Left lung (tissue), 10 donors: ENCODE data around the gene TLK2. TPM values are rescaled to one million over a fixed set of nuclear protein-coding genes. Genes with fewer than 3 reads are reported as not detected.

ENCODE experiments used
- ATAC-seq: fragments of 200-7000 bp; cut with Tn5 transposase; one replicate; pipeline ENCODE4 v1.9.1; 2020; ENCODE audit warnings: moderate library complexity
- DNase-seq, 4 donors: peaks; one replicate each; pipeline ENCODE4 v3.0.0-alpha.2; 2013 to 2020
- H3K27ac ChIP-seq, 2 donors: fragments of 200-600 bp; sonication (generic) in 1 of 2; one replicate each; pipeline versions ENCODE4 v1.5.0 to v1.8.0; 2020 to 2021
- H3K27me3 ChIP-seq, 2 donors: fragments of 200-600 bp; sonication (generic) in 1 of 2; one replicate each; pipeline versions ENCODE4 v1.5.0 to v1.8.0; 2020 to 2021
- H3K36me3 ChIP-seq, 2 donors: fragments of 200-600 bp; sonication (generic) in 1 of 2; one replicate each; pipeline versions ENCODE4 v1.5.0 to v1.8.0; 2020 to 2021
- H3K4me1 ChIP-seq, 2 donors: fragments of 200-600 bp; one replicate each; pipeline ENCODE4 v1.8.0; 2021
- H3K4me3 ChIP-seq, 2 donors: fragments of 200-600 bp; sonication (generic) in 1 of 2; one replicate each; pipeline versions ENCODE4 v1.5.0 to v1.8.0; 2020 to 2021; ENCODE audit warnings: mild to moderate bottlenecking in 1 of 2
- H3K9me3 ChIP-seq, 2 donors: fragments of 200-600 bp; sonication (generic) in 1 of 2; one replicate each; pipeline versions ENCODE4 v1.5.0 to v1.8.0; 2020 to 2021
- CTCF ChIP-seq, 2 donors: fragments of 200-600 bp; sonication (generic) in 1 of 2; IDR thresholded peaks; one replicate each; pipeline versions ENCODE4 v1.5.0 to v1.8.0; 2021; ENCODE audit warnings: antibody characterized with exemption in 2 of 2
- intact Hi-C, 2 donors: fragments of 100-400 bp; cut with DNase I; formaldehyde crosslinking; loops; one replicate each; pipeline versions ENCODE4 v1.11.2 to v1.14.2; 2022
- polyA plus RNA-seq, 6 donors: library from polyadenylated mRNA; unstranded; fragments of 120-200 nt; gene quantifications; one replicate each; pipeline ENCODE4 v1.2.1, GENCODE V29; 2013; ENCODE audit not compliant: insufficient read length in 6 of 6
- total RNA-seq, 2 donors: library from RNA; stranded (reverse); fragmentation: NEBNext Ultra II Directional; extraction: Animal tissue kit (Norgen Biotek cat#: 25700); gene quantifications; one replicate each; pipeline ENCODE4 v1.2.1, GENCODE V29; 2021
- donor health status: DM: no; HTN: yes; CAD: no.
- donor health status: DM: no; HTN: no; CAD: no.

TLK2 gene
- total and polyA plus RNA-seq, 8 donors: 32.2 to 75.0 (median 69.1) TPM

GRCh38 chr17:62662855-62663254, 184.2 kb downstream of the TLK2 start:
- no peak overlapping the region for H3K4me3 ChIP-seq
- intact Hi-C loops: no loop called here
- no peak overlapping the region for H3K27ac ChIP-seq
- no peaks in the 10 kb centered on the region for H3K4me1 ChIP-seq
- ATAC-seq (no peak), DNase-seq (no peak)
- no peak for TF ChIP-seq CTCF (IDR thresholded peaks at IDR 0.05)
- peaks cover 0 to 11% of the 10 kb centered on the region in 2 donors for H3K9me3 ChIP-seq
- no peaks in the 10 kb centered on the region for H3K27me3 ChIP-seq
- peaks cover 0 to 9% of the 10 kb centered on the region in 2 donors for H3K36me3 ChIP-seq

Other genes with a start within 250 kb of the TLK2 start
- gene EFCAB3, start 98.3 kb upstream of the TLK2 start, total RNA-seq: not detected
- under 1 TPM; 0.20 to 0.93 (median 0.43) TPM for gene EFCAB3, start 98.3 kb upstream of the TLK2 start, polyA plus RNA-seq
- gene METTL2A, start 54.9 kb upstream of the TLK2 start, total RNA-seq: 10 to 100 TPM; 16.1 to 20.0 TPM
- gene METTL2A, start 54.9 kb upstream of the TLK2 start, polyA plus RNA-seq: 10 to 100 TPM; 18.5 to 21.2 (median 19.5) TPM
- 100 to 1,000 TPM in 1 of 2 donors, 10 to 100 TPM in 1; 93.3 to 151 TPM for gene MRC2, start 148.8 kb downstream of the TLK2 start, total RNA-seq
- gene MRC2, start 148.8 kb downstream of the TLK2 start, polyA plus RNA-seq: 100 to 1,000 TPM in 3 of 6 donors, 10 to 100 TPM in 3; 84.5 to 136 (median 101) TPM